Astrocyte (in vitro differentiated cells and primary cell): ENCODE data around the gene DKKL1. TPM values are rescaled to one million over a fixed set of nuclear protein-coding genes. Genes with fewer than 3 reads are reported as not detected.

Source experiments
- DNase-seq: peaks from one replicate; pipeline ENCODE4 v3.0.0-alpha.2; 2010; ENCODE audit warnings: low read depth
- FAIRE-seq: peaks from 2 replicates; lab custom pipeline; 2011; peaks lifted over from hg19 to GRCh38; lab: Jason Lieb, UNC
- H2AFZ ChIP-seq: 2 replicates; pipeline ENCODE4 v1.6.0; 2012; ENCODE audit warnings: low read depth, low read length, inconsistent platforms
- H3K27ac ChIP-seq: 2 replicates; pipeline ENCODE4 v1.5.1; 2011; ENCODE audit warnings: low read depth, low read length, inconsistent platforms
- H3K27me3 ChIP-seq: 2 replicates; pipeline ENCODE4 v1.6.0; 2011; ENCODE audit warnings: low read length, inconsistent platforms; ENCODE audit not compliant: insufficient read depth
- H3K36me3 ChIP-seq: 2 replicates; pipeline ENCODE4 v1.5.1; 2011; ENCODE audit warnings: low read length, inconsistent platforms; ENCODE audit not compliant: insufficient read depth
- H3K4me1 ChIP-seq: 2 replicates; pipeline ENCODE4 v1.5.1; 2011; ENCODE audit warnings: low read length, inconsistent platforms; ENCODE audit not compliant: insufficient read depth
- H3K4me2 ChIP-seq: 2 replicates; pipeline ENCODE4 v1.6.0; 2012; ENCODE audit warnings: low read length, inconsistent platforms
- H3K4me3 ChIP-seq: 2 replicates; pipeline ENCODE4 v1.5.1; 2011; ENCODE audit warnings: low read depth, mild to moderate bottlenecking, low read length, inconsistent platforms; ENCODE audit not compliant: insufficient read depth
- H3K79me2 ChIP-seq: 2 replicates; pipeline ENCODE4 v1.6.0; 2012; ENCODE audit warnings: mild to moderate bottlenecking, low read length, inconsistent platforms; ENCODE audit not compliant: insufficient read depth
- H3K9ac ChIP-seq: 2 replicates; pipeline ENCODE4 v1.6.0; 2012; ENCODE audit warnings: mild to moderate bottlenecking, low read length, inconsistent platforms
- H3K9me3 ChIP-seq: 2 replicates; pipeline ENCODE4 v1.5.1; 2012; ENCODE audit warnings: low read depth, mild to moderate bottlenecking, low read length, inconsistent platforms; ENCODE audit not compliant: insufficient read depth
- H4K20me1 ChIP-seq: 2 replicates; pipeline ENCODE4 v1.6.0; 2012; ENCODE audit warnings: low read length, inconsistent platforms; ENCODE audit not compliant: insufficient read depth
- H3K27ac Mint-ChIP-seq: one replicate; pipeline ENCODE4 v1.8.0; 2021; ENCODE audit warnings: mild to moderate bottlenecking, mixed read lengths; ENCODE audit not compliant: unreplicated experiment
- H3K27me3 Mint-ChIP-seq: one replicate; pipeline ENCODE4 v1.8.0; 2021; ENCODE audit warnings: low read depth, mixed read lengths; ENCODE audit not compliant: unreplicated experiment
- H3K36me3 Mint-ChIP-seq: one replicate; pipeline ENCODE4 v1.8.0; 2021; ENCODE audit warnings: low read depth, mixed read lengths; ENCODE audit not compliant: unreplicated experiment
- H3K4me1 Mint-ChIP-seq: one replicate; pipeline ENCODE4 v1.8.0; 2021; ENCODE audit warnings: low read depth, mixed read lengths; ENCODE audit not compliant: unreplicated experiment
- H3K4me3 Mint-ChIP-seq: one replicate; pipeline ENCODE4 v1.8.0; 2021; ENCODE audit warnings: mild to moderate bottlenecking, moderate library complexity, mixed read lengths; ENCODE audit not compliant: unreplicated experiment
- H3K9me3 Mint-ChIP-seq: one replicate; pipeline ENCODE4 v1.8.0; 2021; ENCODE audit warnings: mild to moderate bottlenecking, mixed read lengths; ENCODE audit not compliant: unreplicated experiment
- CTCF ChIP-seq: IDR thresholded peaks from 2 replicates; pipeline ENCODE4 v1.5.1; 2011; ENCODE audit warnings: low read depth, mild to moderate bottlenecking, inconsistent platforms, low read length, moderate library complexity; ENCODE audit not compliant: insufficient read depth
- EZH2 ChIP-seq: IDR thresholded peaks from 2 replicates; pipeline ENCODE4 v1.6.1; 2012; ENCODE audit warnings: mild to moderate bottlenecking, low read length, inconsistent platforms; ENCODE audit not compliant: insufficient read depth
- total RNA-seq: library from RNA; stranded (reverse); gene quantifications from 2 replicates; pipeline ENCODE4 v1.2.1, GENCODE V29; 2021

Gene DKKL1
- total RNA-seq, 1 donor from 2014 or later = 1.1 TPM

GRCh38 chr19:49338691-49339300, 24.9 kb upstream of the DKKL1 start:
- Mint-ChIP-seq H3K4me1 (peaks cover 4% of the 10 kb centered on the region), H3K4me3 (peak overlapping the region; percentile 34), H3K36me3 (peaks cover 29% of the 10 kb centered on the region), H3K27ac (peak overlapping the region; percentile 41), H3K9me3 (peaks cover 3% of the 10 kb centered on the region), H3K27me3 (peaks cover 5% of the 10 kb centered on the region)
- no peak overlapping the region for H3K27ac ChIP-seq
- no peaks in the 10 kb centered on the region for H3K27me3 ChIP-seq
- no peaks in the 10 kb centered on the region for H3K9me3 ChIP-seq
- TF ChIP-seq CTCF (no peak), EZH2 (no peak)
- FAIRE-seq = no peak
- H3K4me1 ChIP-seq = peaks cover 6% of the 10 kb centered on the region
- DNase-seq = peak; percentile 16
- peak overlapping the region; percentile 75 for H3K4me2 ChIP-seq
- peak overlapping the region; percentile 10 for H2AFZ ChIP-seq
- peaks cover 46% of the 10 kb centered on the region for H4K20me1 ChIP-seq
- H3K4me3 ChIP-seq = no peak overlapping the region
- H3K9ac ChIP-seq = no peak overlapping the region
- no peaks in the 10 kb centered on the region for H3K79me2 ChIP-seq
- peaks cover 13% of the 10 kb centered on the region for H3K36me3 ChIP-seq

- Mint-ChIP-seq H3K36me3 (peaks cover 31% of the 10 kb centered on the region), H3K4me3 (no peak overlapping the region), H3K27ac (no peak overlapping the region), H3K9me3 (peaks cover 3% of the 10 kb centered on the region), H3K27me3 (peaks cover 5% of the 10 kb centered on the region), H3K4me1 (peaks cover 4% of the 10 kb centered on the region)
- H3K9me3 ChIP-seq = no peaks in the 10 kb centered on the region
- H3K79me2 ChIP-seq = no peaks in the 10 kb centered on the region
- no peak overlapping the region for H3K9ac ChIP-seq
- TF ChIP-seq CTCF = no peak
- TF ChIP-seq EZH2 = peak; percentile 31
- H2AFZ ChIP-seq = peak overlapping the region; percentile 34
- H3K4me3 ChIP-seq = no peak overlapping the region
- H3K36me3 ChIP-seq = peaks cover 14% of the 10 kb centered on the region
- DNase-seq (peak; percentile 84), FAIRE-seq (no peak)
- H3K27me3 ChIP-seq = no peaks in the 10 kb centered on the region
- peaks cover 53% of the 10 kb centered on the region for H4K20me1 ChIP-seq
- H3K4me2 ChIP-seq = peak overlapping the region; percentile 75
- no peak overlapping the region for H3K27ac ChIP-seq
- H3K4me1 ChIP-seq = peaks cover 6% of the 10 kb centered on the region
Measured at GRCh38 chr19:49339301-49340068, 24.2 kb upstream of the DKKL1 start.
